ENCODE results near the gene TGM4. TPM values are rescaled to one million over a fixed set of nuclear protein-coding genes. Genes with fewer than 3 reads are reported as not detected.
A peak's percentile ranks its signal among the peaks of the same experiment; 100 is the strongest.

The TGM4 gene
- total RNA-seq, 1 experiment from 2014 or later: 0.43 TPM

- no peak for DNase-seq
- no peaks in the 10 kb centered on the region for H3K27me3 ChIP-seq
- no peak overlapping the region for H3K4me3 ChIP-seq
- H3K9me3 ChIP-seq: no peaks in the 10 kb centered on the region
- H3K36me3 ChIP-seq: no peaks in the 10 kb centered on the region
Observed at GRCh38 chr3:44902628-44903027, 28.2 kb downstream of the TGM4 start.

- H3K36me3 ChIP-seq: no peaks in the 10 kb centered on the region
- DNase-seq: no peak
- no peak overlapping the region for H3K4me3 ChIP-seq
- no peaks in the 10 kb centered on the region for H3K27me3 ChIP-seq
- no peaks in the 10 kb centered on the region for H3K9me3 ChIP-seq
Observed at GRCh38 chr3:44903314-44903713, 28.9 kb downstream of the TGM4 start.

- no peaks in the 10 kb centered on the region for H3K27me3 ChIP-seq
- H3K4me3 ChIP-seq: no peak overlapping the region
- no peaks in the 10 kb centered on the region for H3K9me3 ChIP-seq
- DNase-seq: no peak
- no peaks in the 10 kb centered on the region for H3K36me3 ChIP-seq
Observed at GRCh38 chr3:44903751-44904150, 29.3 kb downstream of the TGM4 start.

- Histone ChIP-seq H3K36me3 (no peaks in the 10 kb centered on the region), H3K27me3 (no peaks in the 10 kb centered on the region), H3K9me3 (no peaks in the 10 kb centered on the region), H3K4me3 (no peak overlapping the region)
- no peak for DNase-seq
Observed at GRCh38 chr3:44905446-44906157, 31.2 kb downstream of the TGM4 start.

GRCh38 chr3:44906997-44907396 lies 32.6 kb downstream of the TGM4 start:
- H3K36me3 ChIP-seq: no peaks in the 10 kb centered on the region
- DNase-seq: no peak
- no peaks in the 10 kb centered on the region for H3K9me3 ChIP-seq
- no peak overlapping the region for H3K4me3 ChIP-seq
- no peaks in the 10 kb centered on the region for H3K27me3 ChIP-seq

- DNase-seq: no peak
- Histone ChIP-seq H3K9me3 (no peaks in the 10 kb centered on the region), H3K36me3 (no peaks in the 10 kb centered on the region), H3K4me3 (no peak overlapping the region), H3K27me3 (no peaks in the 10 kb centered on the region)
Observed at GRCh38 chr3:44907612-44908011, 33.2 kb downstream of the TGM4 start.

- DNase-seq: no peak
- H3K4me3 ChIP-seq: no peak overlapping the region
- no peaks in the 10 kb centered on the region for H3K36me3 ChIP-seq
- no peaks in the 10 kb centered on the region for H3K27me3 ChIP-seq
- H3K9me3 ChIP-seq: no peaks in the 10 kb centered on the region
Observed at GRCh38 chr3:44909063-44909462, 34.7 kb downstream of the TGM4 start.

- Histone ChIP-seq H3K4me3 (no peak overlapping the region), H3K27me3 (no peaks in the 10 kb centered on the region), H3K36me3 (no peaks in the 10 kb centered on the region), H3K9me3 (no peaks in the 10 kb centered on the region)
- no peak for DNase-seq
Observed at GRCh38 chr3:44910693-44911092, 36.3 kb downstream of the TGM4 start.

- peak; percentile 46 for DNase-seq
- Histone ChIP-seq H3K4me3 (no peak overlapping the region), H3K9me3 (no peaks in the 10 kb centered on the region), H3K27me3 (no peaks in the 10 kb centered on the region), H3K36me3 (no peaks in the 10 kb centered on the region)
Observed at GRCh38 chr3:44913868-44914468, 39.6 kb downstream of the TGM4 start.

GRCh38 chr3:44914936-44915335 lies 40.5 kb downstream of the TGM4 start:
- Histone ChIP-seq H3K27me3 (no peaks in the 10 kb centered on the region), H3K36me3 (no peaks in the 10 kb centered on the region), H3K4me3 (no peak overlapping the region), H3K9me3 (no peaks in the 10 kb centered on the region)
- no peak for DNase-seq

- no peaks in the 10 kb centered on the region for H3K36me3 ChIP-seq
- H3K4me3 ChIP-seq: no peak overlapping the region
- no peaks in the 10 kb centered on the region for H3K27me3 ChIP-seq
- no peaks in the 10 kb centered on the region for H3K9me3 ChIP-seq
- no peak for DNase-seq
Observed at GRCh38 chr3:44915702-44916438, 41.5 kb downstream of the TGM4 start.

- Histone ChIP-seq H3K36me3 (no peaks in the 10 kb centered on the region), H3K4me3 (no peak overlapping the region), H3K9me3 (no peaks in the 10 kb centered on the region), H3K27me3 (no peaks in the 10 kb centered on the region)
- DNase-seq: no peak
Observed at GRCh38 chr3:44918087-44918486, 43.7 kb downstream of the TGM4 start.

- Histone ChIP-seq H3K4me3 (no peak overlapping the region), H3K36me3 (no peaks in the 10 kb centered on the region), H3K27me3 (no peaks in the 10 kb centered on the region), H3K9me3 (no peaks in the 10 kb centered on the region)
- DNase-seq: no peak
Observed at GRCh38 chr3:44918581-44918980, 44.2 kb downstream of the TGM4 start.

- H3K36me3 ChIP-seq: no peaks in the 10 kb centered on the region
- DNase-seq: no peak
- H3K4me3 ChIP-seq: no peak overlapping the region
- H3K27me3 ChIP-seq: no peaks in the 10 kb centered on the region
- H3K9me3 ChIP-seq: no peaks in the 10 kb centered on the region
Observed at GRCh38 chr3:44920081-44920480, 45.7 kb downstream of the TGM4 start.

GRCh38 chr3:44923632-44924456 lies 49.4 kb downstream of the TGM4 start:
- Histone ChIP-seq H3K4me3 (no peak overlapping the region), H3K9me3 (no peaks in the 10 kb centered on the region), H3K36me3 (no peaks in the 10 kb centered on the region), H3K27me3 (no peaks in the 10 kb centered on the region)
- no peak for DNase-seq

GRCh38 chr3:44924457-44925084 lies 50.2 kb downstream of the TGM4 start:
- no peaks in the 10 kb centered on the region for H3K9me3 ChIP-seq
- H3K36me3 ChIP-seq: no peaks in the 10 kb centered on the region
- no peak for DNase-seq
- H3K4me3 ChIP-seq: no peak overlapping the region
- no peaks in the 10 kb centered on the region for H3K27me3 ChIP-seq

- H3K9me3 ChIP-seq: no peaks in the 10 kb centered on the region
- H3K4me3 ChIP-seq: no peak overlapping the region
- DNase-seq: no peak
- no peaks in the 10 kb centered on the region for H3K36me3 ChIP-seq
- H3K27me3 ChIP-seq: no peaks in the 10 kb centered on the region
Observed at GRCh38 chr3:44926172-44926571, 51.8 kb downstream of the TGM4 start.
